ENCODE results near the gene MRPL36. TPM values are rescaled to one million over a fixed set of nuclear protein-coding genes. Genes with fewer than 3 reads are reported as not detected.

The MRPL36 gene
- total RNA-seq, 1 experiment from 2014 or later, result 79.9 TPM

- Histone ChIP-seq H3K27me3 (ENCODE audit: control insufficient read depth, insufficient read depth, low read length) (no peaks in the 10 kb centered on the region), H3K9me3 (ENCODE audit: control insufficient read depth, insufficient read depth, low read depth, low read length) (no peaks in the 10 kb centered on the region), H3K36me3 (ENCODE audit: control insufficient read depth, insufficient read depth, low read length) (no peaks in the 10 kb centered on the region), H3K27ac (ENCODE audit: low read length) (no peak overlapping the region), H3K4me3 (ENCODE audit: low read depth in 2 of 2, low read length in 2 of 2) (no peak overlapping the region), H3K4me1 (ENCODE audit: control insufficient read depth, insufficient read depth, low read length) (no peaks in the 10 kb centered on the region)
- no peak for DNase-seq (ENCODE audit: low read depth, low spot score)
- intact Hi-C loops (cut with micrococcal nuclease; ENCODE audit: unreplicated experiment), result no loop called here
- ChIA-PET POLR2A (no interaction called here), CTCF (no interaction called here)
- in situ Hi-C loops (cut with HindIII; ENCODE audit: low pct_unique_long_range_greater_than_20kb, low sequenced_read_pairs), result no loop called here
- TF ChIP-seq POLR2AphosphoS5 (IDR thresholded peaks at IDR 0.05; ENCODE audit: low read depth, low read length) (no peak), TCF7L2 (IDR thresholded peaks at IDR 0.05; ENCODE audit: low read depth, low read length) (no peak), SIN3A (IDR thresholded peaks at IDR 0.05; ENCODE audit: borderline replicate concordance, insufficient read depth, low read depth, low read length) (no peak), CTCF (IDR thresholded peaks at IDR 0.05) (no peak), REST (IDR thresholded peaks at IDR 0.05; ENCODE audit: insufficient read depth in 1 of 2, low read depth in 2 of 2, low read length in 1 of 2) (no peak)
- BruUV-seq (replicated peaks), result no TSS peak
- ATAC-seq, result no peak
Measured at GRCh38 chr5:1756481-1756880, 43.2 kb downstream of the MRPL36 start.

DNA sequence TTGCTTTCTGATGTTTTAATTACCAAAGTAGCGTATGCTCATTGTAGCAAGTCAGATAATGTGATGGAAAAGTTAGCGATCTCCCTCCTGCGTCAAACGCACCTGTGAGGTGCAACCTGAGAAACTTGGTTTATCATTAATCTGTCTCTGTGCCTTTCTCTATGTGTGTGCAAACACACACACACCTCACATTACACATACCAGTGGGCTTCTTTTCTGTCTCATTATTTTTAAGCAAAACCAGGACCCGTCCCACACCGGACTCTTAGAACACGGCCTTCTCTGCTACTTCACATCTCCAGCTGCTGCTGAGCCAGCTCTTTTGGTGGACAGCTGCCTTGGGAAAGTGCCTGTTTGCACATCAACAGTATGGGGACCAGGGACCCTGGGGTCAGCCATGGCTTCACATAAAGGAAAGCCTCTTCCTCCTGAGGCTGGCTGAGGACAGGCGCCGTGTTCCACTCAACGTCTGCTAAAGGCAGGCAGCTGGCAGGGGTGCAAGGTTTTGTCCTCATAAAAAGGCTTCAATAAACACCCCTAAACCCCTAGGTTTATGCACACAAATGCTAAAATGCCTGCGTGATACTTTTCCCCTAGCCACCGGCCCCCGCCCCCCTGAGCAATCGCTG lies 44.2 kb downstream of the MRPL36 start:
- no peaks in the 10 kb centered on the region for H3K27me3 ChIP-seq (ENCODE audit: control insufficient read depth, insufficient read depth, low read length)
- no peak for TF ChIP-seq TCF7L2 (IDR thresholded peaks at IDR 0.05; ENCODE audit: low read depth, low read length)
- no peak for TF ChIP-seq POLR2AphosphoS5 (IDR thresholded peaks at IDR 0.05; ENCODE audit: low read depth, low read length)
- no peak for TF ChIP-seq SIN3A (IDR thresholded peaks at IDR 0.05; ENCODE audit: borderline replicate concordance, insufficient read depth, low read depth, low read length)
- no peak for TF ChIP-seq REST (IDR thresholded peaks at IDR 0.05; ENCODE audit: insufficient read depth in 1 of 2, low read depth in 2 of 2, low read length in 1 of 2)
- no peak for TF ChIP-seq CTCF (IDR thresholded peaks at IDR 0.05)
- in situ Hi-C loops (cut with HindIII; ENCODE audit: low pct_unique_long_range_greater_than_20kb, low sequenced_read_pairs), result no loop called here

More for the DNA sequence above, 44.2 kb downstream of the MRPL36 start:
- no peak for ATAC-seq
- Histone ChIP-seq H3K36me3 (ENCODE audit: control insufficient read depth, insufficient read depth, low read length) (no peaks in the 10 kb centered on the region), H3K4me1 (ENCODE audit: control insufficient read depth, insufficient read depth, low read length) (no peaks in the 10 kb centered on the region), H3K4me3 (ENCODE audit: low read depth in 2 of 2, low read length in 2 of 2) (no peak overlapping the region), H3K27ac (ENCODE audit: low read length) (no peak overlapping the region), H3K9me3 (ENCODE audit: control insufficient read depth, insufficient read depth, low read depth, low read length) (no peaks in the 10 kb centered on the region)
- ChIA-PET CTCF (no interaction called here), POLR2A (no interaction called here)
- BruUV-seq (replicated peaks), result no TSS peak
- no peak for DNase-seq (ENCODE audit: low read depth, low spot score)
- intact Hi-C loops (cut with micrococcal nuclease; ENCODE audit: unreplicated experiment), result no loop called here
